Measurements from ENCODE around the gene ZBTB42.
"Not testable (repeated sequence)": the region's sequence is repeated elsewhere in the genome, so short reads cannot be mapped to it uniquely, and the experiment has no call there.

The ZBTB42 gene

DNA sequence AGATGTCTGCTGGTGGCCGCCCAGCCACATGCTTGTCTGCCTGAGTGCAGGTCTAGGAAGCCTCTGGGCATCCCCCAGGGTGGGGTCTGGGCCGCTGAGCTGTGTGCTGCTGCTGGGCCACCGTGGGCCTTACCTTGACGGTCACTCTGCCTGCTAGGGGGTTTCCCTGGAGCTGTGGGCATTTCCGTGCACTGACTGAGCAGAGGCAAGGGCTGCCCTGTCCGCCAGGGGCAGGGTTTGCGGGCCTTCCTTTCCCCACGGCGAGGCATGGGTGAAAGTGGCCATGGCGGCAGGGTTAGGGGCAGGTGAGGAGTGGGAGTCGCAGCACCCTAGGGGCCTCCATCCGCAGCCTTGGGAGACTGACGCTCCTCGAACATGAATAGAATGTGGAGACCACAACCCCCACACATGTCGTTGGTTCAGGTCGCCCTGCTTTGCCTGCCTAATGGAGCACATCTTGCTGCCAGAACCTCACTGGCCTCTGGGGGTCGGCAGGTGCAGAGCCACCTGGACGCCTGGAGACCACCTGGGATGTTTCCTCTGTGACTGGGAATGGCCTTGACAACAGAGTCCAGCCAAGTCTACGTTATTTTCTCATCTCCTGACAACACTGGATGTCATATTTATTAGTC is 2.5 kb downstream of the ZBTB42 start:
- no peak overlapping the region for H3K4me3 ChIP-seq (ENCODE audit: low read length)
- DNase-seq (ENCODE audit: low read depth, low spot score): no peak

DNA sequence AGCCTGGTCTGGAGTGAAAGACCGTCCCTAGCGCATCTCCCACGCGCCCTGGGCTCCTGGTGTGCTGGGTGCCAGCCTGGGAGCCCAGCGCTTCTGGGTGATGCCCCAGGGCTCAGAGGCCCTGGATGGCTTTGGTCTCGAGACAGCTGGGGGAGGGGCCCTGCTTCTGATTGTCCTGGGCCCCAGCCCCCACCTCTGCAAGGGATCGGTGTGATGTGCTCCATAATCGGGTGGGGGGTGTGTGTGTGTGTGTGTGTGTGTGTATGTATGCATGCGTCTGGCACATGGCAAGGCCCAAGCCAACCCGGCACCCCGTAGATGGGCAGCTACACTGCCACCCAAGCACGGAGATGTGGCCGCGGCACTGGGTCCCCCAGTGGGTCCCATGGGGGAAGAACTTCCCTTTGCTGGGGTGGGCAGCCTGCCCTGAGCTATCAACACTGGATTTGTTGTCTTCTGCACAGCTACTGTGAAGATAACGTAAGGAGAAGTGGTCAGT is 3.1 kb downstream of the ZBTB42 start:
- H3K4me3 ChIP-seq (ENCODE audit: low read length): no peak overlapping the region
- DNase-seq (ENCODE audit: low read depth, low spot score): no peak

DNA sequence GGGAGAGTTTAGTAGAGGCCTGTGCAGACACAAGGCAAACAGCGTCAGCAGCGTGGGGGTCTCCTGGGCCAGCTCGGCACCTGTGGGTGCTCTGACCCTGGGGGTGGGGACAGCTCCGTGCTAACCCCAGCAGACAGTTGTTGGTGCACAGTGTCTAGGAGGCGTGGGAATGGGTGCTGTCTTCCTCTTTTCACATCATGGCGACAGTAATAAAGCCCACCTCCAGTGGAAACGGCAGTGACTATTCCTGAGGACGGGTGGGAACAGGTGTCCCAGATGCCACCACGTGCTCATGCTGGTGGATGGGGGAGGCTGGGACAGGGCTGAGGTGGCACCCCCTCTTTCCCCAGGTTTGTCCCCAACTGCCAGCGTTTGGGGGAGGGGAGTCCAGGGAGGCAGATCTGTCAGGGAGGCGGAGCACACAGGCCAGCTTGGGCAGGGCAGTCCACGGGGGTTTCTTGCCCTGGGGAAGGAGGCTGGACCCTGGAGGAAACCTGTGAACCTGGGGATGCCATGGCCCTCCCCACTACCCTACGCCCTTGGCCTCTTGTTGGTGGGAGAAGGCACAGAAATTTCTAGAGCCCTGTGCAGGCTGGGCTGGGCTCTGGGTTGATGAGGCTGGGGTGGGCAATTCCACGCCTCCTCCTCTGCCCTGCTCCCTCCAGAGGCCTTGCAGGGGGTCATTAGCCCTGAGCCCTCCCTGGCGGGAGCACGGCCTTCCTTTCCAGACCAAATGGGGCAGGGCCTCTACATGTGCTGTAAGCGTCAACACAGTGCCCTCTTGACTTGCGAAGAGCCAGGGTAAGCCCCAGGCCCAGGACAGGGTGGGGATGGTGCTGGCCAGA is 3.8 kb downstream of the ZBTB42 start:
- DNase-seq (ENCODE audit: low read depth, low spot score): no peak
- H3K4me3 ChIP-seq (ENCODE audit: low read length): no peak overlapping the region

DNA sequence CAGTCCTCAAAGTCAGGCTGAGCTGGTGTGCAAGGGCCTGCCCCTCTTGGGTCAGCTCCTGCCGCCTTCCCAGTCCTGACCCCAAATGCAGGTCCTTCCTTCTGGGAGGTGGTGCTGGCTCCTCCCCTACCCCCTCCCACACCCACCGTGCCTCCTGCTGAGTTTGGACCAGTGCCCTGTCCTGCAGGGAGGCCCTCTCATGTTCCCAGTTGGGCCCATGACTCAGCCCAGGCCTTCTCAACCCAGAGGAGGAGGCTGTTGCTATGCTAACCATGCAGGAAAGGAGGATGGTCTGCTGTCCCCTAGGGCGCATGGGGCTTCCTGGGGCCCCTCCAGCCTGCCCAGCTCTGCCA is 4.4 kb downstream of the ZBTB42 start:
- no peak for DNase-seq (ENCODE audit: low read depth, low spot score)
- no peak overlapping the region for H3K4me3 ChIP-seq (ENCODE audit: low read length)

DNA sequence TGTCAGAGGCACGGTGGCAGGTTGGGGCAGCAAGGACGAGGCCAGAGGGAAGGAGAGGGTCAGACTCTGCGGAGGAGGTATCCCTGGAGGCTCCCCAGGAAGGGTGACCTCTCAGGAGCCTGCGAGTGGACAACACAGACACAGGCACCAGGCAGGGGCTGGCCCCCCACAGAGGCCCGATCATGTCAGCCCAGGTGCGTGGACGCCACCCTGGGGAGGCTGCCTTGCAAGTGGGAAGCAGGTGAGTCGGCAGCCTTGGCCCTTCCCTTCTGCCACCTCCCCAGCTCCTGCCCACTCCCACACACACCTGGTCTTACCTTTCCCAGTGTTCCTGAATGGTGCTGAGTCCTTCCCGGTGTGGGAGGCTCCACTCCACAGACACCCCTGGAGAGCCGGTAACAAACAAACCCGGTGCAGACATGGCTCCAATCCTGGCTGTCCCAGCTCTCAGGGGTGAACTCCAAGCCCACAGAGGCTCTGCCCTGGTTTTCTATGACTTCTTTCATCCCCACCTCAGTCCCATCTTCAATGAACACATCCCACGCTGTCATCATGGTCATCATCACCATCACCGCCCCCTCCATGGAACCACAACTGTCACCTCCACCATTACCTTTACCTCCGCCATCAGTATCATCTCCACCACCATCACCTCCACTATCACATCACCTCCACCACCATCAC is 5.2 kb downstream of the ZBTB42 start:
- H3K4me3 ChIP-seq (ENCODE audit: low read length): no peak overlapping the region
- no peak for DNase-seq (ENCODE audit: low read depth, low spot score)

DNA sequence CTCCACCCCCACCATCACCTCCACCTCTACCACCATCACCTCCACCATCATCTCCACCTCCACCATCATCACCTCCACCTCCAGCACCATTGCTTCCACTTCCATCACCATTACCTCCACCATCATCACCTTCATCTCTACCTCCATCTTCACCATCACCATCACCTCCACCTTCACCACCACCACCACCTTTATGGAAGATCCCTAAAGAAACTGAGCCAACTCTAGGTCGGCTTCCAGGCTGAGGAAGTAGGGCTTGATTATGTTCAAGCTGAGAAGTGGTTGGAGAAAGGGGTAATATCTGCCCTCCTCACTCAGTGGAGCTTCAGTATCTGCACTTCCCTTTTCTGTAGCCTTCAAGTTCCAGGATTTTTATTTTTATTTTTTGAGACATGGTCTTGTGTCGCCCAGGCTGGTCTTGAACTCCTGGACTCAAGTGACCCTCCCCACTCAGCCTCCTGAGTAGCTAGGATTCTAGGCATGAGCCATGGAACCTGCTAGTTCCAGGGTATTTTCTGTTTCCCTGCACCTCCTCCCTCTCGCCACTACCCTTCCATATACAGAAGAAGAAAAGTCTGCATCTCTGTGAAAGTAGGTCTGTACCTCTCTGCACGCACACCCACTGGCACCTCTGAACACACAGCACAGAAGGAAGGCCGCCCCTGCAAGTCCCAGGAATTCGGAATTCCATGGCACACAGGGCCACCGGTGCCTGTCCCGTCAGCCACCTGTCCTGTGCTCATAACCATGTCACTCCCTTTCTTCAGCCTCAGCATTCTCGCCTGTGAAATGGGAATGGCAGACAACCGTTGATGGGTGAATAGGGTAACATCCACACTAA is 5.9 kb downstream of the ZBTB42 start:
- H3K4me3 ChIP-seq (ENCODE audit: low read length): no peak overlapping the region
- no peak for DNase-seq (ENCODE audit: low read depth, low spot score)

DNA sequence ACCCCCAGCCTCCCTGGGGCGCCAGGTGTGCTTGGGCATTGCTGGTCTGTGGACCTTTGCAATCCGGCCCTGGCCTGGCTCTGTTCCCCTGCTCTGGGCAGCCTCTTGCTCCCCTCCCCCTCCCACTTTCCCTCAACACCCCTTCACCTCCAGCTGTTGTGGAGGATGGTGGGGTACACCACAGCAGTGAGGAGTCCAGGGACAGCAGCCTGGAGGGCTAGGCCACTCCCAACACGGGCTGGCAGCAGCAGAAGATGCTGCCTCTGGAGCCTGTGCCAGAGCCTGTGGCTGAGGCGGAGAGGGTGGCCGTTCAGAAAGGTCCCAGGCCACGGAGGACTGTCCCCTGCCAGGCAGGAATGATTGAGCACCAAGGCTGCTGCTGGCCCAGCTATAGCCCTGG is 7.6 kb downstream of the ZBTB42 start:
- H3K4me3 ChIP-seq (ENCODE audit: low read length): no peak overlapping the region
- DNase-seq (ENCODE audit: low read depth, low spot score): no peak

DNA sequence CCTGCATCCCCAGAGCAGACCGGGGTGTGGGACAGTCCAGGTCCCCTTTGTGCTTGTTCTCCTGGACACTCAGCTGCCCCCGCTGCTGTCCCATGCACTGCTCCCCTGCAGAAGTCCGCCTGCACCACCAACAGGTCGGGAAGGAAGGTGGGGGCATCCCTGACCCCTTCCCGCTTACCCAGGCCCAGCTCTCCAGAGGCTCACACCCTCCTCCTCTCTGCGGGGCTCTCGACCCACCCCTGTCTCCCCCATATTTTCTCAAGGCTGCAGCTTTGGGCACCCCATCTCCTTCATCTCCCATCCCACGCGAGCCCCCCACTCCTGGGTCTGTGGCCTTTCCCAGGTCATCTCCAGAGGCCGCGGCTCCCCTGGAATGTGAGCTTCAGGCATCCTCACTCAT is 9.4 kb downstream of the ZBTB42 start:
- no peak overlapping the region for H3K4me3 ChIP-seq (ENCODE audit: low read length)
- no peak for DNase-seq (ENCODE audit: low read depth, low spot score)

DNA sequence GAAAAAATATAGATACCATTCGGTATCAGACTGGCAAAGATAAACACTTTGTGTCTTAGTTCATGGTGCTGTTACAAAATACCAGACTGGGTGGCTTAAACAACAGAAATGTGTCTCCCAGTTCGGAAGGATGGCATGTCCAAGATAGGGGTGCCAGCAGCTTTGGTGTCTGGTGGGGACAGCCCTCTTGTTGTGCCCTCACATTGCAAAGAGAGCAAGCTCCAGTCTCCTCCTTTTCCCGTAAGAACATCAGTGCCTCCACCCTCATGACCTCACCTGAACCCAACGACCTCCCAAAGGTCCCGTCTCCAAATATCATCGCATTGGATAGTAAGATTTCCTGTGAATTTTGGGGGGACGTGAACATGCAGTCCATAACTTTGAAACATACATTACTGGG is 12.4 kb downstream of the ZBTB42 start:
- no peak for DNase-seq (ENCODE audit: low read depth, low spot score)
- H3K4me3 ChIP-seq (ENCODE audit: low read length): no peak overlapping the region

DNA sequence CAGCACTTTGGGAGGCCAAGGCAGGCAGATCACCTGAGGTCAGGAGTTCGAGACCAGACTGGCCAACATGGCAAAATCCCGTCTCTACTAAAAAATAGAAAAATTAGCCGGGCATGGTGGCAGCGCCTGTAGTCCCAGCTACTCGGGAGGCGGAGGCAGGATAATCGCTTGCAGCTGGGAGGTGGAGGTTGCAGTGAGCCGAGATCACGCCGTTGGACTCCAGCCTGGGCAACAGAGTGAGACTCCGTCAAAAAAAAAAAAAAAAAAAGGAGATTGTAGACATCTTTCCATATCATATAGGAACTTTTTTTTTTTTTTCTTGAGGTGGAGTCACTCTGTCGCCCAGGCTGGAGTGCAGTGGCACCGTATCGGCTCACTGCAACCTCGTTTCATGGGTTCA is 13.8 kb downstream of the ZBTB42 start:
- H3K4me3 ChIP-seq (ENCODE audit: low read length): peak overlapping the region; percentile 96
- not testable (repeated sequence) for DNase-seq (ENCODE audit: low read depth, low spot score)

DNA sequence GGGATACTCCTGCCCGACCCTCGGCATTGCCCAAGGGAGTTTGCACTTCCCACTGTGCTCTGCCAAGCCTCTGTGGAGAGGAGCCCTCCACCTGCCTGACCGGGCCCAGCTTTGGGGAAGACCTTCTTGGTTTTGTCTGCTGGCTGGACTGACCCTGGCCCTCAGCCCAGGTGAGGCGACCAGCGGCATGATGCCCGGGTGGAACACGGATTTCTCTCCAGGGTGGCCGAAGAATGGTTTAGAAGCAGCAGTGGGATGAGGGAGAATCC is 15.6 kb downstream of the ZBTB42 start:
- peak overlapping the region; percentile 96 for H3K4me3 ChIP-seq (ENCODE audit: low read length)
- DNase-seq (ENCODE audit: low read depth, low spot score): no peak

DNA sequence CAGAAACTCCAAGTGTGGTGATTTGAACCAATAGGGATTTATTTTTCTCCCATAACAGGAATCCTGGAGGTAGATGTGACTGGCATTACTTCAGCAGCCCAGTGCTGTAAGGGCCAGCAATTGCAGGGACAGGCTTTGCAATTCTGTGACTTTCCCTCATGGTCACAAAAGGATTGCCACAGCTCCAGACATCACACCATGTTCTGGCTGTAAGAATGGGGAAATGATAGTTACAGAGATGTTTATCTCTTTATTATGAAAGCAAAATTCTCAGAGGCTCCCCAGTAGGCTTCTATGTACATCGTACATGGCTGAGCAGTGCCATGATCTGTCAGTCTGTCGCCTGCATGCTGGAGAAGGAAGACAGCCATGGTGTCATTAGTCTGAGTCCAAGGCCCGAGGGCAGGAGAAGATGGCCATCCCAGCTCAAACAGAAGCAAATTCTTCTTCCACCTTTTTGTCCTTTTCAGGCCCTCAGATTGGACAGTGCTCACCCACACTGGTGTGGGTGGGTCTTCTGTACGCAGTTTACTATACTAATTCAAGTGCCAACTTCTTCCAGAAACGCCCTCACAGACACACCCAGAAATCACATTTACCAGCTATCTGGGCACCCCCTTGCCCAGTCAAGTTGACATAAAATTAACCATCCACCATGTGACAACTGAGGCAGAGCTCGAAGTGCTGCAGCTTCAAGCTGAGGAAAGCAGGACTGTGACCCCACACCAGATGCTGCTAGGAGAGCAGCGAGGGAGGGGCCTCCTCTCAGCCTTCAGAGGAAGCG is 17.2 kb downstream of the ZBTB42 start:
- no peak for DNase-seq (ENCODE audit: low read depth, low spot score)
- H3K4me3 ChIP-seq (ENCODE audit: low read length): no peak overlapping the region

DNA sequence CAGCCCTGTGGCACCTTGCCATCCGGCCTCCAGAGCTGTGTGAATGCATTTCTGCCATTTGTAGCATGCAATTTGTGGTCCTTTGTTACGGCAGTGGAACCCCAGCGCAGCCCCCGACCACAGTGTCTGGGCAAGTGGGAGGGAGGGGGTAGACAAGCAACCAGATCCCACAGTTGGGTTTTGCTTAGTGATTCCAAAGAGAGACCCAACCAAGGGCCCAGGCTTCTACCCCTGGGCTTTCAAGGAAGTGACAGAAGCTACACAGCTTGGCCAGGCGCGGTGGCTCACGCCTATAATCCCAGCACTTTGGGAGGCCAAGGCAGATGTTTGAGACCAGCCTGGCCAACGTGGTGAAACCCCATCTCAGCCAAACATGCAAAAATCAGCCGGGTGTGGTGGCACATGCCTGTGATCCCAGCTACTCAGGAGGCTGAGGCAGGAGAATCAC is 17.8 kb downstream of the ZBTB42 start:
- DNase-seq (ENCODE audit: low read depth, low spot score): no peak

DNA sequence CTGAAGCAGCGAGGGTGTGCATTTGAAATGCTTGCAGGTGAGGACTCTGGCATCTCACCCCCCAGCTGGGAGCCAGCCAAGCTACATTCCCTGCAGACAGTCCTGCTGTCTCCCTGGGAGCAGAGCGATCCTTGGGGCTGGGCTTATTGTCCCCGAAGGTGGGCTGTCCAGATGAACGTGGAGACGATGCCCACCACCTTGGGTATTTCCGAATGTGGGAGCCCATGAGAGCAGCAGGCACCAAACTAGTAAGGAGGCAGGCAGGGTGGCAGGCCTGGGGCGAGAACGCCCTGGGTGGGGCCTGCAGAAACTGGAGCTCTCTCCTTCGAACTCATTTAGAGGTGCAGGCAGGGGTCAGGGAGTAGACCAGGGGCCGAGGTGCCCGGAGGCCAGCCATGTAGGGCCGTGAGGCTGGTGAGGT is 18.5 kb downstream of the ZBTB42 start:
- no peak overlapping the region for H3K4me3 ChIP-seq (ENCODE audit: low read length)
- DNase-seq (ENCODE audit: low read depth, low spot score): no peak

More for the DNA sequence above, 17.8 kb downstream of the ZBTB42 start:
- H3K4me3 ChIP-seq (ENCODE audit: low read length): no peak overlapping the region

DNA sequence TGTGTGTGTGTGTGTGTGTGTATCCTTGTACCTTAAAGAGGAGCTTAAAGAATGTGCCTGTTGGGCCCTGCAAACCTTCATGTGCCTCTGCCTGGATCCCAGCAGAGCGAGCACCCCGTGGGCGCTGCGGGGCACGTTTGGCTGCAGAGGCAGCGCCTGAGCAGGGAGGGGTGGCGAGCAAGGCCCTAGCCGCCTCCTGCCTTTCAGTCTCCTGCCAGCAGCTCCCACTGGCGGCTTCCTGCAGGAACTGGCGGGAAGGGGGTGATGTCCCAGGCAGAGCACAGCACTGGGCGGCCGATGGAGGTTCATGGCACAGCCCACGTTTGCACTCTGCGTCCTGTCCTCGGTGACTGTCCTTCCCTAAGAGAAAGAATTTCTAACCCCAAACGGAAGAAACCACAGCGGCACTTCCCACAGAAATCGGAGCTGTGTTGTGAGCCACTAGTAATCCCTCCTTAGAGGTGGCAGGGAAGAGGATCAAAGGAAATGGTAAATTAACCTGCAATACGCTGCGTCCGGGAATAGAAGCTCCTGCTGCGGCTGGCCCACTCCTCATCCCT is 19.8 kb downstream of the ZBTB42 start:
- DNase-seq (ENCODE audit: low read depth, low spot score): no peak
- H3K4me3 ChIP-seq (ENCODE audit: low read length): no peak overlapping the region

DNA sequence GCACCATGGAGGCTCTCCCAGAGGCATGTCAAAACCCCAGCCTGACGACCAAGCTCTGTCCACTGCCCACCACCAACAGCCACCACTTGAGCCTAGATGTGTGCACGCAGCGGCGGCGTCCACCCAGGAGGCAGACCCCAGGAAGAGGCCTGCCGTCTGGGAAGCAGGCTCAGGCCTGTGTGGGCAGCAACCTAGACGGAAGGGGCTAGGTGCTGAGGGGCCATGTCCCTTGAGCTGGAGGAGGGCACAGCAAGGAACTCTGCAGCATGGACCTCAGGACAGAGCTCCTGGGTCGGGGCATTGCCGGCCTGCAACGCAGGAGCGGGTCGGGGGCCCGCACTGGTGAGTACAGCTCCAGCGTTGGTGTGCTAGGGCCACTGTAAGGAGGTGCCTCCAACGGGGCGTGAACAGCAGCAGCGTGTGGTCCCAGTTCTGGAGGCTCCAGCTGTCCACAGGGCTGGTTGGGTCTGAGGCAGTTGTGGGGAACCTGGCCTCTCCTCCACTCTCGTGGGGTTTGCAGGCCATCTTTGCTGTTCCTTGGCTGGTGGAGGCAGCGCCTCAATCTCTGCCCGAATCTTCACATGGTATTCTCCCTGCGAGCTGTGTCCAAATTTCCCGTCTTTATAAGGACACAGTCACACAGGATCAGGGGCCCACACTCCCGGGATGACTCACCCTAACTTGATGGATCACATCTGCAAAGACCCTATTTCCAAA is 20.5 kb downstream of the ZBTB42 start:
- H3K4me3 ChIP-seq (ENCODE audit: low read length): no peak overlapping the region
- no peak for DNase-seq (ENCODE audit: low read depth, low spot score)

DNA sequence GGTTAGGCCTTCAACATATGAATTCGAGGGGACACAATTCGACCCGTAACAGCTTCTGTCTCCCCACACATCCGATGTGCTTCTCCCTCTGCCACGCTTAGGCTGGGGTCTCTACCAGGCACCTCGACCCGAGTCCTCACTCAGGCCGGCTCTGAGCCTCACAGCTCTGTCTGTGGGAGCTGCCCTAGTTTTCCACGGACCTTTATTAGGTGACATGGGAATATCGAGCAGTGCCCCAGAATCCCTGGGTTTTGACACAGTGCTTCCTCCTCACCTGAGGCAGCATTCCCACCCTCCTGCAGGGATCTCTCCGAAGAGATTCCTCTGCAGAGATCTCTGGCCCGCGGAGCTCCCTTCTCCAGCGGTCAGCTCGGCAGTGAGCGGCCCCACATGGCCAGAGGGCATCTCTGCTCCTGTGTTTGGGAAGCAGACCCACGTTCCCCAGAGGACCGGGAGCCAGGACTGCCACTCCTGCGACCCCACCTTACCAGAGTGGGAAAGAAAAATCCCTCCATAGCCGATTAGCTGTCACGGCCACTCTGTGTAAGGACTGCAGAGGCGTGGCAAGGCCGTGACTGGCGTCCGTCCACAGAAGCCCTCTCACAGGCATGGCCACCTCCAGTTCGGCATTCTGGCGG is 21.2 kb downstream of the ZBTB42 start:
- H3K4me3 ChIP-seq (ENCODE audit: low read length): no peak overlapping the region
- DNase-seq (ENCODE audit: low read depth, low spot score): no peak

Data from Jurkat, Clone E6-1 (cell line).